SK-N-MC (cell line): ENCODE results near the gene KRTAP5-7.
"Not testable (repeated sequence)": the region's sequence is repeated elsewhere in the genome, so short reads cannot be mapped to it uniquely, and the experiment has no call there.

Experiments
- DNase-seq: peaks from one replicate; pipeline ENCODE4 v3.0.0-alpha.2; 2011; ENCODE audit warnings: low read depth, low spot score
- H3K27ac ChIP-seq: fragments of 200-600 bp; sonication (generic); 2 replicates; pipeline ENCODE4 v1.5.1; 2016; ENCODE audit warnings: mixed run types
- H3K36me3 ChIP-seq: fragments of 200-600 bp; sonication (generic); 2 replicates; pipeline ENCODE4 v1.6.1; 2017; ENCODE audit warnings: antibody characterized with exemption, low read length, mixed read lengths; ENCODE audit not compliant: insufficient read depth
- H3K4me3 ChIP-seq: fragments of 200-600 bp; sonication (generic); 2 replicates; pipeline ENCODE4 v1.5.1; 2016
- H3K9ac ChIP-seq: fragments of 200-600 bp; sonication (generic); 2 replicates; pipeline ENCODE4 v1.8.0; 2017; ENCODE audit warnings: mixed run types, mixed read lengths; ENCODE audit not compliant: insufficient read length
- H3K9me3 ChIP-seq: fragments of 200-600 bp; sonication (generic); 2 replicates; pipeline ENCODE4 v1.6.1; 2017; ENCODE audit warnings: low read depth, mild to moderate bottlenecking, antibody characterized with exemption, low read length, moderate library complexity, mixed read lengths
- EZH2 ChIP-seq: fragments of 200-600 bp; sonication (generic); IDR thresholded peaks from one replicate; pipeline ENCODE4 v1.6.1; 2017; ENCODE audit warnings: antibody characterized with exemption
- FOXP2 ChIP-seq: optimal IDR thresholded peaks from 2 replicates; pipeline ENCODE3; 2011; ENCODE audit warnings: mild to moderate bottlenecking, moderate library complexity; ENCODE audit not compliant: insufficient read depth; ENCODE audit errors: extremely low read length, control extremely low read depth
- POLR2AphosphoS5 ChIP-seq: IDR thresholded peaks from 2 replicates; pipeline ENCODE4 v1.6.1; 2012; ENCODE audit warnings: mild to moderate bottlenecking, low read depth, low read length, borderline replicate concordance

The KRTAP5-7 gene

GRCh38 chr11:71519546-71519945 is 7.5 kb upstream of the KRTAP5-7 start:
- no peak overlapping the region for H3K9ac ChIP-seq
- no peaks in the 10 kb centered on the region for H3K36me3 ChIP-seq
- H3K27ac ChIP-seq, result no peak overlapping the region
- no peak overlapping the region for H3K4me3 ChIP-seq
- no peaks in the 10 kb centered on the region for H3K9me3 ChIP-seq
- TF ChIP-seq EZH2 (no peak), POLR2AphosphoS5 (no peak), FOXP2 (no peak)
- DNase-seq, result no peak

DNA sequence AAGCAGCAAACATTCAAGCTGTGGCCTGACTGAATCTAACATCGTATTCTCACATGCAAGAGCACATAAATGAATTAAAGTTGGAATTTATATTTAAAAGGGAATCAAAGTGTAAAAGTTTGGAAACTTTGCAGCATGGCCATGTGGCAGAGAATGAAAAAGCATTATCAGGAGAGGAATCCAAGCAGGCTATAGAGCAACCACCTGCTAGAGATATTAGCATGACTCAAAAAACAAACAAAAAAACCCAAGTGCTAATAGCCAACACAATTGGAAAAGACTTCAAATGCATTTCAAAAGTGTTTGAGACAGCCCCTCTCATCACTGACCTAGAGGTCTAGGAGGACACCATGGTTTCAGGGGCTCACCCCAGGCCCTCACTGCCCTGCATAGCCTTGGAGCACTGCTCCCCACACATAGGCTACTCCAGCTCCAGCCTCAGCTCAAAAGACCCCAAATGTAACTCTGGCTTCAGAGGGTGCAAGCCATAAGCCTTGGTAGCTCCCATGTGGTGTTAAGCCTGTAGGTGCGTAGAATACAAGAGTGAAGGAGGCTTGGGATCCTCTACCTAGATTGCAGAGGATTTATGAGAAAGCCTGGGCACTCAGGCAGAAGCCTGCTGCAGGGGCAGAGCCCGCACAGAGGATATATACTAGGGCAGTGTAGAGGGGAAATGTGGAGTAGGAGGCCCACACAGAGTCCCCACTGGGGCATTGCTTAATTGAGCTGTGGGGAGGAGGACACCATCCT is 1.7 kb upstream of the KRTAP5-7 start:
- no peaks in the 10 kb centered on the region for H3K36me3 ChIP-seq
- no peak overlapping the region for H3K4me3 ChIP-seq
- H3K9ac ChIP-seq, result no peak overlapping the region
- H3K9me3 ChIP-seq, result no peaks in the 10 kb centered on the region
- no peak overlapping the region for H3K27ac ChIP-seq
- no peak for DNase-seq
- TF ChIP-seq POLR2AphosphoS5 (no peak), EZH2 (no peak), FOXP2 (no peak)

DNA sequence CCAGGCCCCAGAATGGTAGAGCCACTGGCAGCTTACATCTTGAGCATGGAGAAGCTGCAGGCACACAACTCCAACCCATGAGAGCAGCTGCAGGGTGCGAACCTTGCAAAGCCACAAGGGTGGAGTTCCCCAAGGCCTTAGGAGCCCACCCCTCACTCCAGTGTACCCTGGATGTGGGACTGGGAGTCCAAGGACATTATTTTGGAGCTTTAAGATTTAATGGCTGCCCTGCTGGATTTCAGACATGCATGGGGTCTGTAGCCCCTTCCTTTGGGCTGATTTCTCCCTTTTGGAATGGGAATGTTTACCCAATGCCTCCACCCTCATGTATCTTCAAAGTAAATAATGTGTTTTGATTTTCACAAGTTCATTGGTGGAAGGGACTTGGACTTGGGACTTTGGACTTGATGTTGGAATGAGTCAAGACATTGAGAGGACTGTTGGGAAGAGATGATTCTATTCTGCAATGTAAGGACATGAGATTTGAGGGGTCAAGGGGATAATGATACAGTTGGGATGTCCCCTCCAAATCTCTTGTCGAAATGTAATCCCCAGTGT is 1.1 kb upstream of the KRTAP5-7 start:
- DNase-seq, result no peak
- Histone ChIP-seq H3K36me3 (no peaks in the 10 kb centered on the region), H3K9me3 (no peaks in the 10 kb centered on the region), H3K27ac (no peak overlapping the region), H3K9ac (no peak overlapping the region), H3K4me3 (no peak overlapping the region)
- TF ChIP-seq EZH2 (no peak), POLR2AphosphoS5 (no peak), FOXP2 (no peak)

- H3K9me3 ChIP-seq, result no peaks in the 10 kb centered on the region
- TF ChIP-seq FOXP2 (no peak), POLR2AphosphoS5 (no peak), EZH2 (no peak)
- DNase-seq, result no peak
- H3K9ac ChIP-seq, result no peak overlapping the region
- no peak overlapping the region for H3K4me3 ChIP-seq
- no peak overlapping the region for H3K27ac ChIP-seq
- H3K36me3 ChIP-seq, result no peaks in the 10 kb centered on the region
Observed at GRCh38 chr11:71527576-71528210, 626 bp downstream of the KRTAP5-7 start.

DNA sequence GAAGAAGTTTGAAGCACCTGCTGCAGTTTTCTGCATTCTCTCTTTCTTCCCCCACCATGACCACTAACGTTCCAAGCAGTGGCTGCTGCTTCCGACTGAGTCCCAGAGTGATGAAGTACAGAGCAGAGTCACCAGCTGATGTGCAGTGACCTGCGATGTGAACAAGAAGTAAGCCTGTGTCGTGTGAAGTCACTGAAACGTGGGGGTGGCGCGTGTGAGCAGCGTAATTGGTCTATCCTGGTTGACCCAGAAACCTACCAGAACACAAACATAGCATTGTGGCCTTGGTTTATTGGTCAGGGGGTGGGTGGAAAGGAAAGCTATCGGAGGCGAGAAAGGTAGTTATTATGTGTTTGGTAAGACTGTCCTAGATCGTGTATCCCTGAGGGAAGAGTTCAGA is 3.5 kb downstream of the KRTAP5-7 start:
- Histone ChIP-seq H3K9me3 (no peaks in the 10 kb centered on the region), H3K9ac (no peak overlapping the region), H3K4me3 (no peak overlapping the region), H3K27ac (no peak overlapping the region), H3K36me3 (no peaks in the 10 kb centered on the region)
- DNase-seq, result no peak
- no peak for TF ChIP-seq FOXP2
- TF ChIP-seq POLR2AphosphoS5, result no peak
- TF ChIP-seq EZH2, result no peak

DNA sequence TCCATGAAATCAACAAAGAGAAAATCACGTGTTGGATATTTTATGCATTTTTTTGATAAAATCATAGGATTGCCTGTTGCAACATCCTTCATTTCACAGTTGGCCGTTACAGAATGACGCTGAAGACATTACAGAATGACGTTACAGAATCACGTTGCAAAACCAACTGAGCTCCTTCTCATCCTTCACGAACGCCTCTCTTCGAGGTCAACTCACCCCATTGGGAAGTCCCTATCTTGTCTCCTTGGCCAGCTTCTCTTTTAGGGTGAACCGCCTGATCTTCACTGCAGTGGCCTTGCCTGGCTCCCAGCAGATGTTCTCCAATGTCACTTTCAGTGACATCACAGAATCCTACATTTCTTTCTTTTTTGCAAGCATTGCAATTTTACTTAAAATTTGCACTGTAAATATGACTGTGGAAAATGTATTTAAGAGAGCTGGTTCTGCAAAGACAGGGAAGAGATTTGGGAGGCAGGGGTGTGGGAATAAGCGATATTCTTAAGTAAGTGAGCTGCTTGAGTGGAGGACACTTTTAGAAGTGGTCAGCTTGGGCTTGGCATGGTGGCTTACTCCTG is 5.1 kb downstream of the KRTAP5-7 start:
- DNase-seq, result no peak

DNA sequence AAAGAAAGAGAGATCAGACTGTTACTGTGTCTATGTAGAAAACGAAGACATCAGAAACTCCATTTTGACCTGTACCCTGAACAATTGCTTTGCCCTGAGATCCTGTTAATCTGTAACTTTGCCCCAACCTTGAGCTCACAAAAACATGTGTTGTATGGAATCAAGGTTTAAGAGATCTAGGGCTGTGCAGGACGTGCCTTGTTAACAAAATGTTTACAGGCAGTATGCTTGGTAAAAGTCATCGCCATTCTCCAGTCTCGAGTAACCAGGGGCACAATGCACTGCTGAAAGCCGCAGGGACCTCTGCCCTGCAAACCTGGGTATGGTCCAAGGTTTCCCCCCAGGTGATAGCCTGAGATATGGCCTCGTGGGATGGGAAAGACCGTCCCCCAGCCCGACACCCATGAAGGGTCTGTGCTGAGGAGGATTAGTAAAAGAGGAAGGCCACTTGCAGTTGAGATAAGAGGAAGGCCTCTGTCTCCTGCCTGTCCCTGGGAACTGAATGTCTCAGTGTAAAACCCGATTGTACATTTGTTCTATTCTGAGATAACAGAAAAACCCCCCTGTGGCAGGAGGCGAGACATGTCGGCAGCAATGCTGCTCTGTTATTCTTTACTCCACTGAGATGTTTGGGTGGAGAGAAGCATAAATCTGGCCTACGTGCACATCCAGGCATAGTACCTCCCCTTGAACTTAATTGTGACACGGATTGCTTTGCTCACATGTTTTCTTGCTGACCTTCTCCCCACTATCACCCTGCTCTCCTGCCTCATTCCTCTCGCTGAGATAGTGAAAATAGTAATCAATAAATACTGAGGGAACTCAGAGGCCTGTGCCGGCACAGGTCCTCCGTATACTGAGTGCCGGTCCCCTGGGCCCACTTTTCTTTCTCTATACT is 7.9 kb downstream of the KRTAP5-7 start:
- H3K27ac ChIP-seq, H3K9me3 ChIP-seq, H3K4me3 ChIP-seq, H3K36me3 ChIP-seq, DNase-seq, H3K9ac ChIP-seq: not testable (repeated sequence)

More for the DNA sequence above, 5.1 kb downstream of the KRTAP5-7 start:
- Histone ChIP-seq H3K9me3 (no peaks in the 10 kb centered on the region), H3K4me3 (no peak overlapping the region), H3K9ac (no peak overlapping the region), H3K27ac (no peak overlapping the region), H3K36me3 (no peaks in the 10 kb centered on the region)
- TF ChIP-seq FOXP2 (no peak), EZH2 (no peak), POLR2AphosphoS5 (no peak)

DNA sequence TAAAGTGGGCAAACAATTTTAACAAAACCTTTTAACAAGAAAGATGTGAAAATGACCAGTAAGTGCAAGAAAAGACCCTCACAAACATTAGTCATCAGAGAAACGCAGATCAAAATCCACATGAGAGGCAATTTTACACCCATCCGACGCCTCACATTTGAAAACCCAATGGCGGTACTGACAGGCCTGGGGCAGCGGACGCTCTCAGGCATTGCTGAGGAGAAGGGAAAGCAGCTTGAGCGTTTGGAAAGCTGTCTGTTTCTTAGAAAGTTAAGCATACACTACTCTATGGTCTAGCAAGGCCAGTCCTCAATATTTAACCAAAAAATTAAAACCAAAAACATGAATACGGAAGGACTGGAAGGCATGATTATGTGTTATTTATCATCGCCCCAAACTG is 8.8 kb downstream of the KRTAP5-7 start:
- TF ChIP-seq EZH2 (no peak), POLR2AphosphoS5 (no peak), FOXP2 (no peak)
- no peaks in the 10 kb centered on the region for H3K36me3 ChIP-seq
- no peaks in the 10 kb centered on the region for H3K9me3 ChIP-seq
- H3K4me3 ChIP-seq, result no peak overlapping the region
- H3K9ac ChIP-seq, result no peak overlapping the region
- DNase-seq, result no peak
- H3K27ac ChIP-seq, result no peak overlapping the region
